BLaER1 (cell line): ENCODE data around the gene EHD4.

Experiments
- H3K27ac ChIP-seq: shearing (Covaris generic); formaldehyde crosslinking; 2 replicates; pipeline ENCODE4 v1.8.1; 2022
- H3K27me3 ChIP-seq: shearing (Covaris generic); formaldehyde crosslinking; 2 replicates; pipeline ENCODE4 v1.8.1; 2022
- H3K36me3 ChIP-seq: shearing (Covaris generic); formaldehyde crosslinking; 2 replicates; pipeline ENCODE4 v1.8.1; 2022
- H3K4me1 ChIP-seq: shearing (Covaris generic); formaldehyde crosslinking; 2 replicates; pipeline ENCODE4 v1.8.1; 2022
- H3K4me2 ChIP-seq: shearing (Covaris generic); formaldehyde crosslinking; 2 replicates; pipeline ENCODE4 v1.8.1; 2022
- H3K4me3 ChIP-seq: shearing (Covaris generic); formaldehyde crosslinking; 2 replicates; pipeline ENCODE4 v1.8.1; 2022
- H3K9ac ChIP-seq: shearing (Covaris generic); formaldehyde crosslinking; 2 replicates; pipeline ENCODE4 v1.8.1; 2022
- H3K9me3 ChIP-seq: shearing (Covaris generic); formaldehyde crosslinking; 2 replicates; pipeline ENCODE4 v1.8.1; 2022
- H4K20me1 ChIP-seq: shearing (Covaris generic); formaldehyde crosslinking; 2 replicates; pipeline ENCODE4 v1.8.1; 2022
- Cebpa-rat ChIP-seq: shearing (Covaris generic); IDR thresholded peaks from 2 replicates; pipeline ENCODE4 v1.8.1; 2022

EHD4 gene

DNA sequence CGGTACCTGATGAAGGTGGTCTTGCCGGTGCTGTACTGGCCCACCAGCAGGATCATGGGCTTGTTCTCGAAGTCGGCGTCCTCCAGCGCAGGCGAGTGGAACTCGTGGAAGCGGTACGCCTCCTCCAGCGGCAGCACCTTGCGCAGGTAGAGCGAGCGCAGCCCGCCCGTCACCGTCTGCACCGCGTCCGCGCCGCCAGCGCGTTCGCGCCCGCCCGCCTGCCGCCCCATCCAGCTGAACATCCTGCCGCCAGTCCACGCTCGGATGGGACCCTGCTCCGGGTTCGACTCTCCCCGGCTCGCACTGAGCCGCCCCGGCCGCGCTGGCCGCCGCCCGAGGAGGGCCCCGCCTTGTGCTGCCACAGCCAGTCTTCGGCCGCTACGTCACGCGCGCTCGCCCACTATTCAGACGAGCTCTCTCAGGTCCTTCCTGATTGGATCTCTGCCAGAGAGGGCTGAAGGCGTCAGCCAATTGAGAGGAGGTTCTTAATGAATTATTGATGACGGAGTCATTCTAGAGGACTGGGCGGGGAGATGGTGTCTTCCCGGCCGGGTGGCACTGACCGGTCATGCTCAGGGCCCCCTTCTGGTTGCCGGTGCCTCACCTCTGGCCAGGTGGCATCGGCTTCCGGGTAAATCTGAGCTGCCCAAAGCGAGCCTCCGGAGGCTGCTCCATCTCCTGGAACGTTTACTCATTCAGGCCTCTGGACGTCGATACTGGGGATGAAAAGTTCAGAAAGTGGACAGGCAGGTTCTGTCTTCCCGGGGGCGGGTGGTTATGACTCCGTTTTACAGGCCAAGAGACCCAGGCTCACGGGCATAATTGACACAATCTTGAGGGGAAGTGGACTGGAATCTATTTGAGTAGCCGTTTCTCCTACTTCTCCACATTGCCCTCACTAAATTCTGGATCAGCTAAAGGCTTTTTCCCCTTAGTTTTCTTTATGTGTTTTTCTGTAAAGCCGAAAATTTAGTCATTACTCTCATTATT lies at the start of gene EHD4:
TSS of gene EHD4 (minus strand) at position 305 of the 990 bp plus-strand sequence. CDS start at position 242, 63 bp downstream.
- Histone ChIP-seq H3K9me3 (no peaks in the 10 kb centered on the region), H3K27ac (peak within 1 kb of the TSS; percentile 8; the same call in 1 of the 2 replicates), H3K4me3 (peak within 1 kb of the TSS; percentile 89), H3K27me3 (no peaks in the 10 kb centered on the region), H3K4me1 (peaks cover 50% of the 10 kb centered on the region), H3K9ac (peak within 1 kb of the TSS; percentile 75), H3K36me3 (no peaks in the 10 kb centered on the region), H4K20me1 (peaks cover 28% of the 10 kb centered on the region), H3K4me2 (peak within 1 kb of the TSS; percentile 97)
- TF ChIP-seq Cebpa-rat, result no peak

DNA sequence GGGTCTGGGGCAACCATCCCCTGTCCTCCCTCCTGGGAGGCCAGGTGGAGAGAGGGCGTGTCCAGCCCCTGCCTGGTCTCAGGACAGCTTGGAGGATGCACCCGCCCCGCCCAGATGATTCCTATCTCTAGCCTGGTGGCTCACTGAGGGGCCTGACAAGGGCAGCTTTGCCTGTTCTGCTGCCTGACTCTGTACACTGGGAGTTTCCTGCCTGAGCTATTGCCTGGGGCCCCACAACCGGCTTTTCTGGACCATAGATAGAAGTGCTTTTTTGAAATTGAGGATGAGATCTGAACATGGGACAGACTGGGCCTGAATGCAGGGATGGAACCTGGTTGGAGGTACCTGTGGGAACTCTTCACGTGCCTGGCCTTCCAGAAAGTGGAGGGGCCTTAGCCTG lies 49.2 kb upstream of the EHD4 start:
- no peak overlapping the region for H3K27ac ChIP-seq

DNA sequence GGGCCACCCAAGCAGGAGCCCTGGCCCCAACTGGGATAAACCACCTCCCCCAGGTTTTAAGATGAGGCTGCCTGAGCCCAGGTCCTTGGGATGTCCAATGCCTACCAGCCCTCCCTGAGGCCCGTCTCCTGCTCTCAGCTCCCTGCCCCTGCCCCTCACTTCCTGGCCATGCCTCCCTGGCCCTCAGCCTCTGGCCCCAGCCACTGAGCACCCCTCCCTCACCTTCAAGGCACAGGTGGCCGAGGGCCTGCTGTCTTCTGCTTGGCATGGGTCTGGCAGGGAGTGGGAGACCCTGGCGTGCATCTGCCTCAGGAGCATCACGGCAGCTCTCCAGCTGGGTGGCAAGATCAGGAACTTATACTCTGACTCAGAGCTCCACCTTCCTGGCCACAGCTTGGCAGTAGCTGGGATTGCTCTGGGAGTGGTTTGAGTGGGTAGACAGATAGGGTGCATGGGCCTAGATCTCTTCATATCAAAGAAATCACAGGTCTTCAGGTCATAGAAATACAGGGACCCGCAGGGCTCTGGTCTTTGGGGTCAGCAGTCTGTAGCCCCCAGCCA lies 48.4 kb upstream of the EHD4 start, which contains the start of gene PLA2G4E:
TSS of gene PLA2G4E (minus strand) at position 330 of the 561 bp plus-strand sequence. CDS start at position 318, 12 bp downstream.
- no peaks in the 10 kb centered on the region for H3K27me3 ChIP-seq
- no peaks in the 10 kb centered on the region for H4K20me1 ChIP-seq
- TF ChIP-seq Cebpa-rat, result no peak
- H3K27ac ChIP-seq, result no peak within 1 kb of the TSS
- no peaks in the 10 kb centered on the region for H3K36me3 ChIP-seq
- H3K4me1 ChIP-seq, result no peaks in the 10 kb centered on the region
- no peak within 1 kb of the TSS for H3K4me3 ChIP-seq
- no peak within 1 kb of the TSS for H3K9ac ChIP-seq
- no peak within 1 kb of the TSS for H3K4me2 ChIP-seq
- peaks cover 26% of the 10 kb centered on the region for H3K9me3 ChIP-seq

More for the DNA sequence above, 49.2 kb upstream of the EHD4 start:
- Histone ChIP-seq H3K36me3 (no peaks in the 10 kb centered on the region), H3K4me1 (no peaks in the 10 kb centered on the region), H3K27me3 (no peaks in the 10 kb centered on the region), H3K4me2 (no peak overlapping the region), H3K9ac (no peak overlapping the region), H4K20me1 (no peaks in the 10 kb centered on the region), H3K9me3 (peaks cover 26% of the 10 kb centered on the region), H3K4me3 (no peak overlapping the region)
- TF ChIP-seq Cebpa-rat, result no peak

DNA sequence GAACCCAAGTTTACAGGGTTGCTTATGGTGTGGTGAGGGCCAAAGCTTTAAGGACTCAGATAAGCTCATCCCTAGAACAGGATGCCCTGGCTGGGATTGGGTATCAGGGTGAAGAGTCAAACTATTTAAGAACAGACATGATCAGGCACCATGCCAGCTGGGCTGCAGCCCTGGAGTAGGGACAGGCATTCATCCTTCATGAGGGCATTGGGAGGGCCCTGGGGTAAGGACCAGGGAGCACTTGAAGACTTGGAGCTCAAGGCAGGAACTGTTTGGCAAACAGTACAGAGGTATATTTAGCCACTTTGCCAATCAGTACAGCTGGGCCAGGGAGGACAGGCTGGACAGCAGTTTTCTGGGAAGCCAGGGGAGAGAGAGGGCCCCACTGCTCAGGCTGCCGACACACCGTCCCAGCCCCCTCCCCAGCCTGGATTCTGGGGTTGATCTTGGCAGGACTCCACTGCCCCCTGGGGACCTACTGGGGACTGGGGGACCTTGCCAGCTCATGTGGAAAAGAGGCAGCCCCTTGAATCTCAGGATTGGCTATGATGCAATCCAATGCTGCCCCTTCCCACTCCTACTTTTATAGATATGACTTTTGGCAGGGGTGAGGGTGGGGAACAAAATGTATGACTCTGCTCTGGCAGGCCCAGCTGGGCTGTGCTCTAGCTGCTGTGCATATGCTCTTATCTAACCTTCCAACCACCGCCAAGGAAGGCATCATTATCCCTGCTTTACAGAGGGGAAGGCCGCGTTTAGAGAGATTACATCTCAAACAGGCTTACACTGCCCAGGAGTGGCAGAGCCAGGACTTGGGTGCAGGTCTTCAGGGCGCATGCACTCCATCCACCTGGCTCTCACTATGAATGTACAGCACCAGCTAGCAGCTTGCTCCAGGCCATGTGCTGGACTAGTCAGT lies 46.2 kb upstream of the EHD4 start:
- Histone ChIP-seq H3K36me3 (no peaks in the 10 kb centered on the region), H4K20me1 (no peaks in the 10 kb centered on the region), H3K27me3 (no peaks in the 10 kb centered on the region), H3K9me3 (peaks cover 26% of the 10 kb centered on the region), H3K4me3 (no peak overlapping the region), H3K4me1 (no peaks in the 10 kb centered on the region), H3K9ac (no peak overlapping the region), H3K27ac (no peak overlapping the region), H3K4me2 (no peak overlapping the region)
- TF ChIP-seq Cebpa-rat, result no peak

DNA sequence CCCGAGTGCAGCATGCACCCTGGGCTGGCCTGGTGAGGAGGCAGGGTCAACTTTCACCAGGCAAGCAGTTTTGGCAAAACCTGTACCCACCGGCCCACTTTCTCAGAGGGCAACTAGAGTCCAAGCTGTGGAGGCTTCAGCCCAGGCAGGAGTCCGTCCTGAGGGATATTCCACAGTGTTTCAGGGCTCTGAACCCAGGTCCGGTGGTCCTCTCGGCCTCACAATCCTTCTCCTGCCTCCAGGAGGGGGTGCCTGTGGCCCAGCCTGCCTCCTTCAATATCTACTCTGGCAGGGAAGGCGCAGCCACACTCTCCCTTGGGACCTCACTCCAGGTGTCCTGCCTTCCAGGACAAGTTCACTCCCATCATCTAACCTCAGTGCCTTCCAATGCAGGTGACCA lies 44.6 kb upstream of the EHD4 start:
- H3K27me3 ChIP-seq, result no peaks in the 10 kb centered on the region
- no peak overlapping the region for H3K9ac ChIP-seq
- H3K4me2 ChIP-seq, result no peak overlapping the region
- H3K36me3 ChIP-seq, result no peaks in the 10 kb centered on the region
- no peak overlapping the region for H3K4me3 ChIP-seq
- no peaks in the 10 kb centered on the region for H3K4me1 ChIP-seq
- TF ChIP-seq Cebpa-rat, result no peak
- peaks cover 14% of the 10 kb centered on the region for H3K9me3 ChIP-seq
- no peak overlapping the region for H3K27ac ChIP-seq
- H4K20me1 ChIP-seq, result no peaks in the 10 kb centered on the region

DNA sequence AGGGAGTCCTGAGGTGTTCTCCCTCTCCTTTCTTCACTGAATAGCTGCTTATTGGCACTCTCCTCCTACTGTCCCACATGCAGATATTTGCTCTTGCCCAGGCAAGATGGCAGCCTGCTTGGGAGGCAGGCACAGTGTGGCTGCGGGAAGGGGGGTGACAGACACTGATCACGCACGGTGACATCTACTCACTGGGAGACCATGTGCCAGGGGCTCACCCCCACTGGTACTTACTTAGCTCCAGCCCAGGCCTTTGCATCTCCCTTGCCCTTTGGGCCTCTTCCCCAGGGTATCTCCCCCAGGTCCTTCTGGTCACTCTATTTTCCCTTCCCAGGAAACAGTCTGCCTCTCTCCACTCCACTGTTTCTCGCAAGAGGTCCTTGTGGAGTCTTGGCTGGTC lies 42.0 kb upstream of the EHD4 start:
- H3K36me3 ChIP-seq, result no peaks in the 10 kb centered on the region
- H3K4me3 ChIP-seq, result no peak overlapping the region
- H3K27ac ChIP-seq, result no peak overlapping the region
- no peaks in the 10 kb centered on the region for H3K4me1 ChIP-seq
- H3K4me2 ChIP-seq, result no peak overlapping the region
- no peak for TF ChIP-seq Cebpa-rat
- H3K9ac ChIP-seq, result no peak overlapping the region
- no peaks in the 10 kb centered on the region for H3K27me3 ChIP-seq
- no peaks in the 10 kb centered on the region for H4K20me1 ChIP-seq
- no peaks in the 10 kb centered on the region for H3K9me3 ChIP-seq

DNA sequence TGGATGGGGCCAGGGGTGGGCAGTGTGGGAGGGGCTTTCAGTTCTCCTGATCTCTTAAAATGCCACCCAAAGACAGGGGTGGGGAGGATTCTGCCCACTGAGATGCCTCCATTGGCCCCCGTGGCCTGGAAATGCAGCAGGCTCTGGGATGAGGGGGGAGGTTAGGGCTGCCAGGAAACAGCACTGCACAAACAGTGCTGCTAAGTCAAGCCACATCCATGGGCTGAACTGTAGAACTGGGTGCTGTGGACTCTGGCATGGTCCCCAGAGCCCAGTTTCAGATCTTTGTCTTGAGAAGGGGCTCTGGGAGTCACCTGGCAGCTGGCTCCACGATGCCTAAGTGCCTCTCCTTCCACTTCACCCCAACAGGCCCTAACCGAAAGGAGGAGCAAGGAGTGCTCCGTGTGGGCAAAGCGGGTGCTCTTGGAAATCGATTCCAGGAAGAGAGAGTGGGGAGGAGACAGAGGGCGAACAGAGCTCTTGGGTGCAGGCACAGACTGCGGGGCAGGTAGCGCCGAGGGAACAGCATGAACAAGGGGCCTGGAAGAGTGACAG lies 40.6 kb upstream of the EHD4 start:
- Histone ChIP-seq H3K9me3 (no peaks in the 10 kb centered on the region), H4K20me1 (no peaks in the 10 kb centered on the region), H3K9ac (no peak overlapping the region), H3K36me3 (no peaks in the 10 kb centered on the region), H3K27ac (no peak overlapping the region), H3K4me2 (no peak overlapping the region), H3K4me3 (no peak overlapping the region), H3K27me3 (no peaks in the 10 kb centered on the region), H3K4me1 (no peaks in the 10 kb centered on the region)
- no peak for TF ChIP-seq Cebpa-rat

DNA sequence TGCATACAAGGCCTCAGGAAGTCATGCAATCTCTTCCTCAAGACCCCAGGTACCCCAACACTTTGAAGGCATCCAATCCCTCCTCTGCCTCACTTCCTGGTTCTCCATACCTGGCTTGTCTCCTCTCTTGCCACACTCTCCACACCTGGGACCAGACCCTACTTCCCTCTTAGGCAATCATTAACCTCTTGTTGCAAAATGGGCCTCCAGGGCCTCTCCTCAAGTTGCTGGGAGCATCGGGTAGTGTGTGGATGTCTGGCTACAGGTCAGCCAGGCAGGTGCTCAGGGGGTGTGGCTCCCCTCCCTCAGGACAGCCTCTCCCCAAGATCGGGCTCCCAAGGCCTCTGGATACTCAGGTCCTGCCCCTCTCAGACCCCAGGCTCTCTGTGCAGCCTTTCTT lies 39.9 kb upstream of the EHD4 start:
- no peaks in the 10 kb centered on the region for H3K27me3 ChIP-seq
- H3K27ac ChIP-seq, result no peak overlapping the region
- H3K4me2 ChIP-seq, result no peak overlapping the region

DNA sequence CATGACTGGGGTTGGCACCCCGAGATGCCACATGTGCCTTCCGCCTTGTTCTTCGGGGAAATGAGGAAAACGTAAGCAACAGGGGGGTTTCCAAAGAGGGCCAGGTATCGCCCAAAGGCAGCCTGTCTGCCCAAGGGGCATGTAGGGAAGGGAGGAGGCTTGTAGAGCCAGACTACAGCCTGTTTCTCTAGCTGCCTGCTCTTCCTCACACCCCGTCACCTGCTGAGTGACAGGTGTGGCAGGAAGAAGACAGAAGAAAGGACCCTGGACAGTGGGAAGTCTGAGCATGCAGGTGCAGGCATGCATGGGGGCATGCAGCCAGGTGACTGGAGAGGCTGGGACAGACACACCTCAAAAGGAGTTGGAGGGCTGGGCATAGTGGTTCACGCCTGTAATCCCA lies 38.7 kb upstream of the EHD4 start:
- no peak overlapping the region for H3K4me2 ChIP-seq
- no peaks in the 10 kb centered on the region for H3K4me1 ChIP-seq
- H3K9ac ChIP-seq, result no peak overlapping the region
- no peaks in the 10 kb centered on the region for H3K36me3 ChIP-seq
- no peaks in the 10 kb centered on the region for H4K20me1 ChIP-seq
- H3K27ac ChIP-seq, result no peak overlapping the region
- TF ChIP-seq Cebpa-rat, result no peak
- no peaks in the 10 kb centered on the region for H3K9me3 ChIP-seq
- no peak overlapping the region for H3K4me3 ChIP-seq
- no peaks in the 10 kb centered on the region for H3K27me3 ChIP-seq

More for the DNA sequence above, 39.9 kb upstream of the EHD4 start:
- no peak for TF ChIP-seq Cebpa-rat
- Histone ChIP-seq H3K9ac (no peak overlapping the region), H3K9me3 (no peaks in the 10 kb centered on the region), H3K4me3 (no peak overlapping the region), H3K4me1 (no peaks in the 10 kb centered on the region), H4K20me1 (no peaks in the 10 kb centered on the region), H3K36me3 (no peaks in the 10 kb centered on the region)
